ENCODE results near the gene CNTN4. TPM values are rescaled to one million over a fixed set of nuclear protein-coding genes. Genes with fewer than 3 reads are reported as not detected.

Gene CNTN4
- total and polyA plus RNA-seq, 2 experiments from 2014 or later = 0.91 to 4.0 TPM

DNA sequence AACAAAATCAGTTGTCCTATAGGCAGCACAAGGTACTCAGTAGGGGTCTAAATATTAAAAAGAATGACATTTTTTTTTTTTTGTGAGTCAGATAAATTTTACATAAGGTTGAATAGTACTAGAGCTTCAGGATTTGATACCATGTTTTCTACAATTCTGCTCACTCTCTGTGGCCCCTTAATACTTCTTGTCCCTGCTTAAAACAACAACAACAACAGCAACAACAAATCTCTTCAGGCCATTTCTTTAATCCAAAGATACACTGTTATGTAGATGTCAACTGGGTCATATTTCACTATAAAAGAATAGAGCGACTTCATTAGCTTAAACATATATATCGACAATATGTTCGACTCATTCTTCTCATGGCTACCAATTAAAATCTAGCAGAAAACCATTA, 1008.5 kb downstream of the CNTN4 start:
- Histone ChIP-seq H3K79me2 (replicated peaks; ENCODE audit: insufficient read depth) (no peaks in the 10 kb centered on the region), H3K4me1 (ENCODE audit: insufficient read depth) (peaks cover 16% of the 10 kb centered on the region), H3K27ac (ENCODE audit: low read depth) (no peak overlapping the region), H3K36me3 (ENCODE audit: insufficient read depth) (no peaks in the 10 kb centered on the region), H4K20me1 (replicated peaks; ENCODE audit: insufficient read depth) (no peaks in the 10 kb centered on the region), H3K4me2 (no peak overlapping the region), H3K27me3 (ENCODE audit: insufficient read depth) (no peaks in the 10 kb centered on the region), H3K9me2 (ENCODE audit: insufficient read depth) (no peaks in the 10 kb centered on the region), H3F3A (replicated peaks; ENCODE audit: low read depth) (no peaks in the 10 kb centered on the region), H3K4me3 (no peak overlapping the region), H2AFZ (no peak overlapping the region)
- DNase-seq (ENCODE audit: low spot score) = no peak
- Mint-ChIP-seq H3K27me3 (ENCODE audit: insufficient read depth, low read depth, poor library complexity) (peaks cover 4% of the 10 kb centered on the region), H3K4me3 (no peak overlapping the region), H3K9me3 (peaks cover 90% of the 10 kb centered on the region), H3K36me3 (ENCODE audit: low read depth) (peaks cover 20% of the 10 kb centered on the region), H3K27ac (no peak overlapping the region), H3K4me1 (no peaks in the 10 kb centered on the region)
- no peak for ATAC-seq
- TF ChIP-seq, protein P1, sequence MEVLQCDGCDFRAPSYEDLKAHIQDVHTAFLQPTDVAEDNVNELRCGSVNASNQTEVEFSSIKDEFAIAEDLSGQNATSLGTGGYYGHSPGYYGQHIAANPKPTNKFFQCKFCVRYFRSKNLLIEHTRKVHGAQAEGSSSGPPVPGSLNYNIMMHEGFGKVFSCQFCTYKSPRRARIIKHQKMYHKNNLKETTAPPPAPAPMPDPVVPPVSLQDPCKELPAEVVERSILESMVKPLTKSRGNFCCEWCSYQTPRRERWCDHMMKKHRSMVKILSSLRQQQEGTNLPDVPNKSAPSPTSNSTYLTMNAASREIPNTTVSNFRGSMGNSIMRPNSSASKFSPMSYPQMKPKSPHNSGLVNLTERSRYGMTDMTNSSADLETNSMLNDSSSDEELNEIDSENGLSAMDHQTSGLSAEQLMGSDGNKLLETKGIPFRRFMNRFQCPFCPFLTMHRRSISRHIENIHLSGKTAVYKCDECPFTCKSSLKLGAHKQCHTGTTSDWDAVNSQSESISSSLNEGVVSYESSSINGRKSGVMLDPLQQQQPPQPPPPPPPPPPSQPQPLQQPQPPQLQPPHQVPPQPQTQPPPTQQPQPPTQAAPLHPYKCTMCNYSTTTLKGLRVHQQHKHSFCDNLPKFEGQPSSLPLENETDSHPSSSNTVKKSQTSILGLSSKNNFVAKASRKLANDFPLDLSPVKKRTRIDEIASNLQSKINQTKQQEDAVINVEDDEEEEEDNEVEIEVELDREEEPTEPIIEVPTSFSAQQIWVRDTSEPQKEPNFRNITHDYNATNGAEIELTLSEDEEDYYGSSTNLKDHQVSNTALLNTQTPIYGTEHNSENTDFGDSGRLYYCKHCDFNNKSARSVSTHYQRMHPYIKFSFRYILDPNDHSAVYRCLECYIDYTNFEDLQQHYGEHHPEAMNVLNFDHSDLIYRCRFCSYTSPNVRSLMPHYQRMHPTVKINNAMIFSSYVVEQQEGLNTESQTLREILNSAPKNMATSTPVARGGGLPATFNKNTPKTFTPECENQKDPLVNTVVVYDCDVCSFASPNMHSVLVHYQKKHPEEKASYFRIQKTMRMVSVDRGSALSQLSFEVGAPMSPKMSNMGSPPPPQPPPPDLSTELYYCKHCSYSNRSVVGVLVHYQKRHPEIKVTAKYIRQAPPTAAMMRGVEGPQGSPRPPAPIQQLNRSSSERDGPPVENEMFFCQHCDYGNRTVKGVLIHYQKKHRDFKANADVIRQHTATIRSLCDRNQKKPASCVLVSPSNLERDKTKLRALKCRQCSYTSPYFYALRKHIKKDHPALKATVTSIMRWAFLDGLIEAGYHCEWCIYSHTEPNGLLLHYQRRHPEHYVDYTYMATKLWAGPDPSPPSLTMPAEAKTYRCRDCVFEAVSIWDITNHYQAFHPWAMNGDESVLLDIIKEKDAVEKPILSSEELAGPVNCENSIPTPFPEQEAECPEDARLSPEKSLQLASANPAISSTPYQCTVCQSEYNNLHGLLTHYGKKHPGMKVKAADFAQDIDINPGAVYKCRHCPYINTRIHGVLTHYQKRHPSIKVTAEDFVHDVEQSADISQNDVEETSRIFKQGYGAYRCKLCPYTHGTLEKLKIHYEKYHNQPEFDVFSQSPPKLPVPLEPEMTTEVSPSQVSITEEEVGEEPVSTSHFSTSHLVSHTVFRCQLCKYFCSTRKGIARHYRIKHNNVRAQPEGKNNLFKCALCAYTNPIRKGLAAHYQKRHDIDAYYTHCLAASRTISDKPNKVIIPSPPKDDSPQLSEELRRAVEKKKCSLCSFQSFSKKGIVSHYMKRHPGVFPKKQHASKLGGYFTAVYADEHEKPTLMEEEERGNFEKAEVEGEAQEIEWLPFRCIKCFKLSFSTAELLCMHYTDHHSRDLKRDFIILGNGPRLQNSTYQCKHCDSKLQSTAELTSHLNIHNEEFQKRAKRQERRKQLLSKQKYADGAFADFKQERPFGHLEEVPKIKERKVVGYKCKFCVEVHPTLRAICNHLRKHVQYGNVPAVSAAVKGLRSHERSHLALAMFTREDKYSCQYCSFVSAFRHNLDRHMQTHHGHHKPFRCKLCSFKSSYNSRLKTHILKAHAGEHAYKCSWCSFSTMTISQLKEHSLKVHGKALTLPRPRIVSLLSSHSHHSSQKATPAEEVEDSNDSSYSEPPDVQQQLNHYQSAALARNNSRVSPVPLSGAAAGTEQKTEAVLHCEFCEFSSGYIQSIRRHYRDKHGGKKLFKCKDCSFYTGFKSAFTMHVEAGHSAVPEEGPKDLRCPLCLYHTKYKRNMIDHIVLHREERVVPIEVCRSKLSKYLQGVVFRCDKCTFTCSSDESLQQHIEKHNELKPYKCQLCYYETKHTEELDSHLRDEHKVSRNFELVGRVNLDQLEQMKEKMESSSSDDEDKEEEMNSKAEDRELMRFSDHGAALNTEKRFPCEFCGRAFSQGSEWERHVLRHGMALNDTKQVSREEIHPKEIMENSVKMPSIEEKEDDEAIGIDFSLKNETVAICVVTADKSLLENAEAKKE (CRISPR knock-in tag; IDR thresholded peaks at IDR 0.05) = no peak
- TF ChIP-seq JUNB (IDR thresholded peaks at IDR 0.05; ENCODE audit: unreplicated experiment) (no peak), EZH2phosphoT487 (IDR thresholded peaks at IDR 0.05; ENCODE audit: unreplicated experiment) (no peak), NANOG (IDR thresholded peaks at IDR 0.05; ENCODE audit: borderline replicate concordance) (no peak), ZNF114 (CRISPR knock-in tag; IDR thresholded peaks at IDR 0.05) (no peak), ZNF331 (CRISPR knock-in tag; IDR thresholded peaks at IDR 0.05; ENCODE audit: low read depth) (no peak), CREB1 (CRISPR knock-in tag; IDR thresholded peaks at IDR 0.05; ENCODE audit: low read depth) (no peak), POLR2AphosphoS5 (IDR thresholded peaks at IDR 0.05; ENCODE audit: low read depth) (no peak), STAT1 (IDR thresholded peaks at IDR 0.05; ENCODE audit: unreplicated experiment) (no peak), EZH2 (IDR thresholded peaks at IDR 0.05; ENCODE audit: low read depth, unreplicated experiment) (no peak)
- TF ChIP-seq, protein P2, sequence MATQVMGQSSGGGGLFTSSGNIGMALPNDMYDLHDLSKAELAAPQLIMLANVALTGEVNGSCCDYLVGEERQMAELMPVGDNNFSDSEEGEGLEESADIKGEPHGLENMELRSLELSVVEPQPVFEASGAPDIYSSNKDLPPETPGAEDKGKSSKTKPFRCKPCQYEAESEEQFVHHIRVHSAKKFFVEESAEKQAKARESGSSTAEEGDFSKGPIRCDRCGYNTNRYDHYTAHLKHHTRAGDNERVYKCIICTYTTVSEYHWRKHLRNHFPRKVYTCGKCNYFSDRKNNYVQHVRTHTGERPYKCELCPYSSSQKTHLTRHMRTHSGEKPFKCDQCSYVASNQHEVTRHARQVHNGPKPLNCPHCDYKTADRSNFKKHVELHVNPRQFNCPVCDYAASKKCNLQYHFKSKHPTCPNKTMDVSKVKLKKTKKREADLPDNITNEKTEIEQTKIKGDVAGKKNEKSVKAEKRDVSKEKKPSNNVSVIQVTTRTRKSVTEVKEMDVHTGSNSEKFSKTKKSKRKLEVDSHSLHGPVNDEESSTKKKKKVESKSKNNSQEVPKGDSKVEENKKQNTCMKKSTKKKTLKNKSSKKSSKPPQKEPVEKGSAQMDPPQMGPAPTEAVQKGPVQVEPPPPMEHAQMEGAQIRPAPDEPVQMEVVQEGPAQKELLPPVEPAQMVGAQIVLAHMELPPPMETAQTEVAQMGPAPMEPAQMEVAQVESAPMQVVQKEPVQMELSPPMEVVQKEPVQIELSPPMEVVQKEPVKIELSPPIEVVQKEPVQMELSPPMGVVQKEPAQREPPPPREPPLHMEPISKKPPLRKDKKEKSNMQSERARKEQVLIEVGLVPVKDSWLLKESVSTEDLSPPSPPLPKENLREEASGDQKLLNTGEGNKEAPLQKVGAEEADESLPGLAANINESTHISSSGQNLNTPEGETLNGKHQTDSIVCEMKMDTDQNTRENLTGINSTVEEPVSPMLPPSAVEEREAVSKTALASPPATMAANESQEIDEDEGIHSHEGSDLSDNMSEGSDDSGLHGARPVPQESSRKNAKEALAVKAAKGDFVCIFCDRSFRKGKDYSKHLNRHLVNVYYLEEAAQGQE (IDR thresholded peaks at IDR 0.05; ENCODE audit: unreplicated experiment) = no peak
- TF ChIP-seq, protein P3, sequence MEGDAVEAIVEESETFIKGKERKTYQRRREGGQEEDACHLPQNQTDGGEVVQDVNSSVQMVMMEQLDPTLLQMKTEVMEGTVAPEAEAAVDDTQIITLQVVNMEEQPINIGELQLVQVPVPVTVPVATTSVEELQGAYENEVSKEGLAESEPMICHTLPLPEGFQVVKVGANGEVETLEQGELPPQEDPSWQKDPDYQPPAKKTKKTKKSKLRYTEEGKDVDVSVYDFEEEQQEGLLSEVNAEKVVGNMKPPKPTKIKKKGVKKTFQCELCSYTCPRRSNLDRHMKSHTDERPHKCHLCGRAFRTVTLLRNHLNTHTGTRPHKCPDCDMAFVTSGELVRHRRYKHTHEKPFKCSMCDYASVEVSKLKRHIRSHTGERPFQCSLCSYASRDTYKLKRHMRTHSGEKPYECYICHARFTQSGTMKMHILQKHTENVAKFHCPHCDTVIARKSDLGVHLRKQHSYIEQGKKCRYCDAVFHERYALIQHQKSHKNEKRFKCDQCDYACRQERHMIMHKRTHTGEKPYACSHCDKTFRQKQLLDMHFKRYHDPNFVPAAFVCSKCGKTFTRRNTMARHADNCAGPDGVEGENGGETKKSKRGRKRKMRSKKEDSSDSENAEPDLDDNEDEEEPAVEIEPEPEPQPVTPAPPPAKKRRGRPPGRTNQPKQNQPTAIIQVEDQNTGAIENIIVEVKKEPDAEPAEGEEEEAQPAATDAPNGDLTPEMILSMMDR (conservative IDR thresholded peaks at IDR 0.05; ENCODE audit: low read depth in 2 of 2) = no peak
- TF ChIP-seq, protein P4, sequence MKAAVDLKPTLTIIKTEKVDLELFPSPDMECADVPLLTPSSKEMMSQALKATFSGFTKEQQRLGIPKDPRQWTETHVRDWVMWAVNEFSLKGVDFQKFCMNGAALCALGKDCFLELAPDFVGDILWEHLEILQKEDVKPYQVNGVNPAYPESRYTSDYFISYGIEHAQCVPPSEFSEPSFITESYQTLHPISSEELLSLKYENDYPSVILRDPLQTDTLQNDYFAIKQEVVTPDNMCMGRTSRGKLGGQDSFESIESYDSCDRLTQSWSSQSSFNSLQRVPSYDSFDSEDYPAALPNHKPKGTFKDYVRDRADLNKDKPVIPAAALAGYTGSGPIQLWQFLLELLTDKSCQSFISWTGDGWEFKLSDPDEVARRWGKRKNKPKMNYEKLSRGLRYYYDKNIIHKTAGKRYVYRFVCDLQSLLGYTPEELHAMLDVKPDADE (IDR thresholded peaks at IDR 0.05) = no peak

Data from GM23338 (cell line).